ENCODE measurements around the gene MMD. TPM values are rescaled to one million over a fixed set of nuclear protein-coding genes. Genes with fewer than 3 reads are reported as not detected.

The MMD gene
- total and polyA plus RNA-seq, 2 experiments from 2014 or later: 65.3 to 85.0 TPM

DNA sequence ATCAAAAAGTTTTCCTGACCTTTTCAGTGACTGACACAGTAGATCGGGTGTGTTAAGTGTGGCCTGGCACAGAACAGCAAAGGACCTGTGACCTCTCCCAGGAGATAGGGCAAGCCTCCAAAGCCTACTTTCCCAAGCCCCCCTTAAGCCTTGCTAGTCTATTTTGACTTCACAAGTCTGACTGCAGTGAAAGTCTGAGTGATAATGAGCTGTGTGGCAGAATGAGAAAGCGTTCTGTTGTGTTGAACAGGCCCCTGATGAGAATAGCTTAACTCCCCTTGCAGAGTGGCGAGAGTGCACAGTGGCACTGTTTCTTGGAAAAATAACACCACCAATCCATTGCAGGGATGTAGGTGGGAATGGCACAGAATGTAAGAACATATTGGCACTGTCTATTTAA lies 32.8 kb downstream of the MMD start:
- no peaks in the 10 kb centered on the region for H3K9me3 ChIP-seq (ENCODE audit: low read depth)
- peak in 1 of 2 donors; percentile 72 for DNase-seq (ENCODE audit: low read depth in 1 of 2, low spot score in 1 of 2)
- no peaks in the 10 kb centered on the region for H3K27me3 ChIP-seq
- TF ChIP-seq, protein P1, sequence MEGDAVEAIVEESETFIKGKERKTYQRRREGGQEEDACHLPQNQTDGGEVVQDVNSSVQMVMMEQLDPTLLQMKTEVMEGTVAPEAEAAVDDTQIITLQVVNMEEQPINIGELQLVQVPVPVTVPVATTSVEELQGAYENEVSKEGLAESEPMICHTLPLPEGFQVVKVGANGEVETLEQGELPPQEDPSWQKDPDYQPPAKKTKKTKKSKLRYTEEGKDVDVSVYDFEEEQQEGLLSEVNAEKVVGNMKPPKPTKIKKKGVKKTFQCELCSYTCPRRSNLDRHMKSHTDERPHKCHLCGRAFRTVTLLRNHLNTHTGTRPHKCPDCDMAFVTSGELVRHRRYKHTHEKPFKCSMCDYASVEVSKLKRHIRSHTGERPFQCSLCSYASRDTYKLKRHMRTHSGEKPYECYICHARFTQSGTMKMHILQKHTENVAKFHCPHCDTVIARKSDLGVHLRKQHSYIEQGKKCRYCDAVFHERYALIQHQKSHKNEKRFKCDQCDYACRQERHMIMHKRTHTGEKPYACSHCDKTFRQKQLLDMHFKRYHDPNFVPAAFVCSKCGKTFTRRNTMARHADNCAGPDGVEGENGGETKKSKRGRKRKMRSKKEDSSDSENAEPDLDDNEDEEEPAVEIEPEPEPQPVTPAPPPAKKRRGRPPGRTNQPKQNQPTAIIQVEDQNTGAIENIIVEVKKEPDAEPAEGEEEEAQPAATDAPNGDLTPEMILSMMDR (IDR thresholded peaks at IDR 0.05; ENCODE audit: low read depth, low read length): no peak
- H3K36me3 ChIP-seq: peaks cover 6% of the 10 kb centered on the region
- H3K4me1 ChIP-seq (ENCODE audit: low read depth): peaks cover 36% of the 10 kb centered on the region
- H3K4me3 ChIP-seq: no peak overlapping the region
- peak overlapping the region; percentile 86 for H3K27ac ChIP-seq

DNA sequence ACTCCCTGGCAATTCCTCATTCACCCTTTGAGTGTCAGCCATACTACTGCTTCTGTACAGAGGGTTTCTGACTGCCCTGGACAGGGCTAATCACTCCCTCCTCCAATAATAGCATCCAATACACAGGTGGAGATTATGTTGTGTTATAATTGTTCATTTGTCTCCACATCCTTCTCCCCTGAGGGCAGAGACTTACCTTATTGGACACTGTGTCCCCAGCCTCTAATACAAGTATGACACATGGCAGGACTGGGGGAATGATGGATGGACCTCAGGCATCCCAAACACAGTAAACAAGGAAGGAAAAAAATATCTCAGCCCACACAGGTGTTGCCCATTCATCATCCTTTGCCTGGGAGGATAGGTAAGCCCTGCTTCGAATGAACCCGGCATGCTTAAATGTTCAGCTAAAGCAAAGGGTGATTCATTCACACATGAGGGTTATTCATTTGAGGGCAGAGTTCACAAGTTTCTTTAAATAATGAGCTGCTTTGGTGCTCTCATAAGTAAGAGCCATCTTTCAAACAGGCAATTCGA lies 34.8 kb downstream of the MMD start:
- Histone ChIP-seq H3K4me3 (no peak overlapping the region), H3K36me3 (no peaks in the 10 kb centered on the region), H3K27me3 (no peaks in the 10 kb centered on the region), H3K4me1 (ENCODE audit: low read depth) (peaks cover 46% of the 10 kb centered on the region), H3K27ac (no peak overlapping the region), H3K9me3 (ENCODE audit: low read depth) (no peaks in the 10 kb centered on the region)
- TF ChIP-seq, protein P1 (IDR thresholded peaks at IDR 0.05; ENCODE audit: low read depth, low read length): no peak
- no peak for DNase-seq (ENCODE audit: low read depth in 1 of 2, low spot score in 1 of 2)

DNA sequence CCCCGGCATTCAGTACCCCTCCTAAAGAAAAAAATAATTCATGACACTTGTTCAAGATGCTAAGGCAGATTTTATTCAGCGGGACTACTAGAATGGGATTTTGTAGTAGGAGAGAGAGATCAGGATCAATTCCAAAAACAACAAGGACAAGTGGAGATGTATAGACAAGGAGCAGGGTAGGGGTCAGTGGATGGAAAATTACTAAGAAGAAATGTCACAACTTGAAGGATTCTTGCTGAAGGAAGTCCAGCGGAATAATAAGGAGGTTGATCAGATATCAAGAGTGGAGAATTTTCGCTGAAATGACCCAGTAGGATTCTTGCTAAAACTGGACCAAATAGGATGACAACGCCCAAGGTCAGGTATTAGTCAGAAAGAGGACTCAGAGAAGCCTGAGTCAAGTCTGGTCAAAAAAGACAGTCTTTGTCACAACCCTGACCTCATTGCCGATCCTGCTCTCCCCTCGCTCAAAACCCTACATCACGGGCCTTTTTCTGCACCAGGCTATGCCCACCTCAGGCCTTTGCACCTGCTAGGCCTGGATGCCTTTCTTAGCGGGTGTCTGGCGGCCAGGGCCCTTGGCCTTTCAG lies 36.9 kb downstream of the MMD start:
- DNase-seq (ENCODE audit: low read depth in 1 of 2, low spot score in 1 of 2): no peak
- Histone ChIP-seq H3K9me3 (ENCODE audit: low read depth) (no peaks in the 10 kb centered on the region), H3K27ac (peak overlapping the region; percentile 67), H3K36me3 (no peaks in the 10 kb centered on the region), H3K27me3 (no peaks in the 10 kb centered on the region), H3K4me3 (no peak overlapping the region), H3K4me1 (ENCODE audit: low read depth) (peaks cover 42% of the 10 kb centered on the region)
- TF ChIP-seq, protein P1 (IDR thresholded peaks at IDR 0.05; ENCODE audit: low read depth, low read length): no peak

DNA sequence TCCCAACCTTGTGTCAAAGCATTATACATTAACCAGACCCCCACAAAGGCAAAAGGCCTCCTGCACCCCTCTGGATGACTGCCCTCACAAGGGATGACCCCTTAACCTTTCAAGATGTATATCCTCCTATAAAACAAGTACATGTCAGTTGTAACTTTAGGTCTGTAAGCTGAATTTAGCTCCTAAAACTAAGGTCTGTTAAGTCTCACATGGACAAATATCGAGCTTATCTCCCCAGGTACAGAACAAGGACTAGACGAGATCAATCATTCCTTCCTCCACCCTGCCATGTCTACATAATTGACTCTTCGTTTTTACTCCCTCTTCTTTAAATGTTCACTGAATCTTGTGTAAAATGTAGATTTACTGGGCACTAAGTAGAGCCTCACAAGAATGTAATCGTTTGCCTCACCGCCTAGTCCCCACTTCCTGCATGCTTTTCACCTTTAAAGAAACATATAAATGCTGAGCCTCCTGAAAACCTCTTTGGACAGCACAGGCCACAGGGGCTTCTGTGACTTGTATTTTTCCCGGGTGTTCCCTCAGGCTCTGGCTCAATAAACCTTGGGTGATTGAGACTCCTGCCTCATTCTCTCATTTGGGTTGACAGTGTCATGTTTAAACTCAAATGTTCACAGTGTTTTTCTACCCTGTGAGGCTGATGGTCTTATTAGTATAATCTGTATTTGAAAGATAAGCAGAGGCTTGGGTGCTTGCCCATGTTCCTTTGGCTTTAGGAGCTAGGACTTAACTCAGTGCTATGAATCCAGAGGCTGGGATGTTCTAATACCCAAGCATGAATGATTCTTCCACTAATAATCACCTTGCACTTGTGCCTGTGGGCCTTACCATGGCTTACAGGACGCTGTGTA lies 37.6 kb downstream of the MMD start:
- TF ChIP-seq, protein P1 (IDR thresholded peaks at IDR 0.05; ENCODE audit: low read depth, low read length): no peak
- H3K27me3 ChIP-seq: no peaks in the 10 kb centered on the region
- H3K4me1 ChIP-seq (ENCODE audit: low read depth): peaks cover 35% of the 10 kb centered on the region
- no peaks in the 10 kb centered on the region for H3K9me3 ChIP-seq (ENCODE audit: low read depth)
- H3K4me3 ChIP-seq: no peak overlapping the region
- no peaks in the 10 kb centered on the region for H3K36me3 ChIP-seq
- peak; percentile 42 to 56 for DNase-seq (ENCODE audit: low read depth in 1 of 2, low spot score in 1 of 2)
- H3K27ac ChIP-seq: peak overlapping the region; percentile 67

DNA sequence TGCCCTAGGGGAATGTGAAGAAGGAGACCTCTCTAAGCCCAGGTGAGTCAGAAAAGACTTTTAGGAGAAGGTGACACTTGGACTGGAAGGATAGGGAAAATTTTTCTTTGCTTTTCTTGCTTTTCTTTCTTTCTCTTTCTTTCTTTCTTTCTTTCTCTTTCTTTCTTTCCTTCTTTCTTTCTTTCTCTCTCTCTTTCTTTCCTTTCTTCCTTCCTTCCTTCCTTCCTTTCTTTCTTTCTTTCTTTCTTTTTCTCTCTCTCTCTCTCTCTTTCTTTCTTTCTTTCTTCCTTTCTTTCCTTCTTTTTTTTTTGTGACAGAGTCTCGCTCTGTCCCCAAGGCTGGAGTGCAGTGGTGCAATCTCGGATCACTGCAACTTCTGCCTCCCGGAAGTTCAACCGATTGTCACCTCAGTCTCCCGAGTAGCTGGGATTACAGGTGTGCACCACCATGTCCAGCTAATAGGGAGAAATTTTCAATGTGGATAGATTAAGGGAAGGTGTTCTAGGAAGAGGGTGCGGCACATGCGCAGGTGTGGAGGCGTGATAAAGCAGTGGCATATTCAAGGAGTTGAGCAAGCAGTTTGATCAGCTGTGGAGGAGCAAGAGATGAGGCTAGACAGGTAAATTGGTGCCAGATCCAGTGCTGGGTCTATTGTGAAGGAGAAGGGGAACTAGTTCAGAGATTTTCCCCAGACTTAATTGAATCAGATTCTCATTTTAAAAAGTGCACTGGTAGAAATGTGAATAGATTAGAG lies 40.4 kb downstream of the MMD start:
- Histone ChIP-seq H3K4me3 (no peak overlapping the region), H3K9me3 (ENCODE audit: low read depth) (no peaks in the 10 kb centered on the region), H3K36me3 (no peaks in the 10 kb centered on the region), H3K27me3 (no peaks in the 10 kb centered on the region), H3K27ac (no peak overlapping the region), H3K4me1 (ENCODE audit: low read depth) (peaks cover 23% of the 10 kb centered on the region)
- TF ChIP-seq, protein P1 (IDR thresholded peaks at IDR 0.05; ENCODE audit: low read depth, low read length): no peak
- no peak for DNase-seq (ENCODE audit: low read depth in 1 of 2, low spot score in 1 of 2)

Measured in cardiac muscle cell (in vitro differentiated cells and primary cell).